GM21717 (cell line): ENCODE data around the gene DEDD2.

Experiments used
- ATAC-seq: cut with Tn5 transposase; IDR thresholded peaks from one replicate; pipeline ENCODE4 v1.9.1; 2021; ENCODE audit warnings: mild to moderate bottlenecking, moderate library complexity; ENCODE audit not compliant: unreplicated experiment

DEDD2 gene

DNA sequence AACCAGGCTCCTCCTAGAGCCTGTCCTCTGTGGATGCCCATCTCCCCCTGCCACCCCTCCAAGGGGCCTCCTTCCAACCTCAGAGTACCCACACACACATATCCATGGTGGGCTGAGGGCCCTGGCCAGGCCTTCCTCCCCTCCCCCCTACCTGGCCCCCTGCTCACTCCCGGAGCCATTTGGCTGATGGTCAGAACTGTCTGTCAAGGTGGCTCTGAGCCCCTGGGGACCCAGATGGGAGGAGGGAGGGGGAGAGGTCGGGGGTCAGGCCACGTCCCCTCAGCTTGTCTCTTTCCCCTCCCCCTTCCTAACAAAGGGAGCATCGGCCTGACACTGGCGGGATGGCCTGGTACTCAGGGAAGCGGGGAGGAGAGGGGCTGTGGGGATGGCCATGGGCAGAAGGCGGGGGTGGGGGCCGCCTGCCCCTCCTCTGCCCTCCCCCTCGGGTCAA, 66.5 kb downstream of the DEDD2 start:
- no peak for ATAC-seq

DNA sequence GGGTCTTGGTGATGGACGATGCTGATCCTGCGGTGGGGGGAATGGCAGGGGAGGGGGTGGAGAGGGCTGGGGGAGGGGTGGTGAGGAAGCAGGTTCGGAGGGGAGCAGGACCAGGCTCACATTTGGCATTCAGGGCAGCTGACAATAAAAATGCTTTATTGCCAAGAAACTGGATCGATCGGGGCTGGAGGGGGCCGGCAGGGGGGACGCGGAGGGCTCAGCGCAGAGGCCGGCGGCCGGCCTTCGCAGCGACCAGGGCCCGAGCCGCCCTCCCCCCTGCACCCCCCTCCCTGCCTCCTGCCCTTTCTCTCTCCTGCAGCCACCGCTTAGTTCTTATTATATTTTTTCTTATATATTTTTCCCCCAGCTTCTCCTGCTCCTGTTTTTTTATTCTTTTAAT, 67.1 kb downstream of the DEDD2 start:
- no peak for ATAC-seq

DNA sequence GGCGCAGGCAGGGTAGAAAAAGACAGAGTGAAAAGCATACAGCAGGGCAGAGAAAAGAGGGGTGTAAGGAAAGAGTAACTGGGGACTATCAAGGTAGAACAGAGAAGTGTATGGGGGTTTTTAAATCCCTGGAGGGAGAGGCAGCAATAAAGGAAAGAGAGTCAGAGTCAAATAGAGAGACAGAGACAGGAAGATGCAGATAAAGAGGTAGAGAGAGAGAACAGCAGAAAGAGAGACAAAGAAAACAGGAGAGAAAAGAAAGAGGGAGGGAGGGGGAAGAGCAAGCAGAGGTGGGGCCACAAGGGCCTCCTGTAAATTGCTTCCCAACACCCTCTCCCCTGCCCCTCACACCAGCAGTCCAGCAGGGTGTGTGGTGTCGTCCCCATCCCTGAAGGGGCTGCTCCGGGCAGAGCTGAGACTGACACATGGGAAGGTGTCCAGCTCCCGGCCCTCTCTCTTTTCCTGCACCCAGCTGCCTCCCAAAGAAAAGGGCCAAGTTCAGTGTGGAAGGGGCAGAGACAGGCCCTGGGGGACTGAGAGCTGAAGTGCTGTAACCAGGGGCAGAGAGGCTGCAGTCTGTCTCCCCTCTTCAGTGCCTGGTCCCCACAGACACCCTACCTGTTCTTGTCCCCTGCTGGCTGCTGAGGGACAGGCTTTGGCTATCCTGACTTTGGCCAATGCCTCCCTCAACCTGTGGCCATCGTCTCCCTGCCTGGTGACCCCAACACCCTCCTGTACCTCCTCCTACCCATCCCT, 67.9 kb downstream of the DEDD2 start:
- ATAC-seq: no peak
